ENCODE data around the gene DCLK1.

GRCh38 chr13:35983206-35983605 is 148.0 kb downstream of the DCLK1 start:
- TF ChIP-seq CTCF (IDR thresholded peaks at IDR 0.05), result no peak
- no peak for TF ChIP-seq POLR2A (IDR thresholded peaks at IDR 0.05)

Data from uterus (tissue), 2 donors.